OCI-M1 (cell line): ENCODE data around the gene RPS21.
"Not testable (repeated sequence)": the region's sequence is repeated elsewhere in the genome, so short reads cannot be mapped to it uniquely, and the experiment has no call there.

Experiments
- DNase-seq: peaks from one replicate; lab custom pipeline; 2025; lab: John Stamatoyannopoulos, UW

RPS21 gene

DNA sequence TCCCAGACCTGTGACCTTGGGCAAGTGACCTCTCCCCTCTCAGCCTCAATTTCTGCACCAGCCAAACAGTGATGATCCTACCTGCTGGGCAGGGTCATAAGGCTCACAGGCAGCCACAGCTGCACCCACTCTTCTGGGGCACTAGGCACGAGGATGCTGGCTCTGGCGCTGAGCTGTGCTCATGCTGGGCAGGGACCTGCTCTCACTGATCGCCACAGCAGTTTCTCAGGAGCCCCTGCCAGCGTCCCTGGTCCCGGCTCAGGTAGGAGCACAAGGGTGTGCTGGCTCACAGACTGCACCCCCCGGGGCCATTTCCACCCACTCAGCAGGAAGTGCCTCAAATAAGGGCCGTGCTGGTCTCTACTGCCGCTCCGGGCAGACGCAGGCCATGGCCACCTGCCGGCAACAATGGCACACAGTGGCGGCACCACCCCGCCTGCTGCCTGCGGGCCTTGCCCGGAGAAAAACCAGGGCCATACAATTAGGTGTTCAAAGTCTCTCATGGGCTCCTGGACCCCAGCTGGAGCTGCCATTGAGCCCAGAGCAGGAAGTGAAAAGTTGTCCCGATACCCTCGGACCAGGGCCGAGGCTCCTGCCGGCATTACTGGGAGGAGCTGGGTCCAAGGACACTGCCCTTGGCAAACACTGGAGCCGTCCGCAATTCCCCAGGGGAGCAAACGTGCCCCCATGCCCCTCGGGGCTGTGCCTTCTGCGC, 24.7 kb downstream of the RPS21 start:
- DNase-seq: no peak

GRCh38 chr20:62412194-62413024, 25.5 kb downstream of the RPS21 start:
- no peak for DNase-seq

GRCh38 chr20:62413025-62413570, 26.2 kb downstream of the RPS21 start:
- DNase-seq: no peak

DNA sequence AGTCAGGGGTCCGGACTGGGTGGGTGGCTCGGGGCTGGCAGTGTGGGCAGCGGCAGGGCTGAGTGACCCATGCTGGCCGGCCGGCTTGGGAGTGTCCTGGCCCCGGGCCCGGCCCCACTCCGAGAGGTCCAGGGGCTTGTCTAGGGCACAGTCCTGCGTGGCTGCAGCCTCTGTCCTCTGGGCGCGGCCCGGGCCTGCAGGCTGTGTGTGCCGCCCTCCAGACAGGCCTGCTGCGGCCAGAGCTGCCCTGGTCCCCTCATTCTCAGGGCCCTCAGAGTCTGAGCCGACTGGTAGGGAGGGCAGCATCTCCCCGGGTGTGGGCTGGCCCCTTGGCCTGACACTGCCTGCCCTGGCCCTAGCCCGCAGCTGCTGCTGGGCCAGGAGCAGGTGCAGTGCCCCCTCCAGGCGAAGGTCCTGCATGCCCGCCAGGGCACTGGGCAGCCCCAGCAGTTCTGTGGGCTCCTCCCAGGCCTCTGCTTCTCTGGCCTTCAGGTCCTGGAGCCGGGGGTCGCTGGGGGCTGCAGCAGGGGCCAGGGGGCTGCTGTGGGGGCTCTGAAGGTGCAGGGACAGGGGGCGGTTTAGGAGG, 27.1 kb downstream of the RPS21 start:
- peak; percentile 15 for DNase-seq

DNA sequence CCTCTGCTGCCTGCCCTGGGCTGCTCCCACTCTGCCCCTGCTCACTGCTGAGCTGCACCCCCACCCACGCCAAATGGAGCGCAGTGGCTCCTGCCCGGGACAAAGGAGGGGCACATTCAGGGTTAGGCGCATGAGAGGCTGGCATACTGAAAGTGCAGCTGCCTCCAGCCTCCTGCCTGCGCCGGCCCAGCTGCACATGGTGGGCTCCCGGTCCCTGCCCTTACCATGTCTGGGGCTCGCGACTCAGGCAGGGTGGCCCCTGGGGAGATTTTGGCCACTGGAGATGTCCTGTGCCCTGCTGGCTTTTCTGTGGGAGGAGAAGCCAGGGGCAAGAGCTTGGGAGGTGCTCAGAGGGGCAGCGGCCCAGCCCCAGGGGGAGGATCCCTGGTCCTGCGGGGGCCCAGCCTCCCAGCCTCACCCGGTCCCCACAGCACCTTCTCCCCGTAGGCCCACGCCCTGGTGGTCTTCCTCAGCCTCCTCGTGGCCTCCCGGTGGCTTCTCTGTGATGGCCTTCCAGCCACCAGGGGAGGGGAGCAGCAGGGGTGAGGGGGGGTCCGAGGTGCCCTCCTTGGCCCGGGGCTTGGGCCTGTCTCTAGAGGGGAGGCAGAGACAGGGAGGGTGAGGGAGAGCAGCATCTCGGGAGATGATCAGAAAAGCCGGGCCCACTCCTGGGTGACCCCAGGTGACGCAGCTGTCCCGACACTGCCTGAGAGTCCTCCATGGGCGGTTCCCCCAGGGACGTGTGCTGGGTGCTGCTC, 28.6 kb downstream of the RPS21 start:
- DNase-seq: no peak

DNA sequence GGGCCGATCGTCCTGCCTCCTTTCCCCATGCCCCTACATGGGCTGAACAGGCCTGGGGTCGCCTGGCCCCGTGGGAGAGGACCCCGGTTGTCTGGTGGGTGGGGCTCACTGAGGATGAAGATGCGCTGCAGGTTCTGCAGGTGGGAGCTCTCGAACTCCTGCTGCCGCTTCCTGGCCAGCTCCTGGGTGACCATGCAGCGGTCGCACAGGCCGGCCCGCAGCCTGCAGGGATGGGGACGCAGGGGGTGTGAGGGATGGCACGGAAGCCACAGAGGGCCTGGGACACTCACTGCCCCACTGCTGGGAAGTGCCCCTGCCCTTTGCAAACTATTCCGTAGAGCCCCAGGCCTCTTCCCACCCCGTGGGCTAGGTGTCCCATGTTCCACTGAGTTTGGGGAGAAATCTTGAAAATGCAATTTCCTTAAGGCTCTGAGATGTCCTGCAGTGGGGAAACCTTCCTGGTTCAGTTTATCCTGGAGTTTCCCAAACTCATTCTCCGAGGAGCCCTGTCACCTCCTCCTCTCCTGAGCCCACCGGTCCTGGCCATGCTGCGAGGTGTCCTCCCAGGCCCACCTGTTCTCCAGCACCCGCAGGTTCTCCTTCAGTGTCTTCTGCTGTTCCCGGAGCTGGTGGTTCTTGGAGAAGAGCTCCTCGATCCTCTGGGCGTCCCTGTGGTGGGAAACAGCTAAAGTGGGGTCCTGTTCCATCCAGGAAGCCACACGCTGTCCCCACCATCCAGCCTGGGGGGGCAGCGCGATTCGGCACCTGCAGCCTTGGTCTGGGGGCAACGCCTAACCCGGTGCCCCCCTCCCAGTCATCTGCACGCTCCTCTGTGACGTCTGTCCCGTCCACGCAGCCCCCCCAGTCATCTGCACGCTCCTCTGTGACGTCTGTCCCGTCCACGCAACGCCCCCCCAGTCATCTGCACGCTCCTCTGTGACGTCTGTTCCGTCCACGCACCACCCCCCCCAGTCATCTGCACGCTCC, 30.0 kb downstream of the RPS21 start:
- DNase-seq: no peak

GRCh38 chr20:62417981-62418708, 31.2 kb downstream of the RPS21 start:
- DNase-seq: no peak

GRCh38 chr20:62418709-62419487, 32.0 kb downstream of the RPS21 start:
- DNase-seq: no peak

GRCh38 chr20:62419759-62420158, 32.9 kb downstream of the RPS21 start:
- no peak for DNase-seq

DNA sequence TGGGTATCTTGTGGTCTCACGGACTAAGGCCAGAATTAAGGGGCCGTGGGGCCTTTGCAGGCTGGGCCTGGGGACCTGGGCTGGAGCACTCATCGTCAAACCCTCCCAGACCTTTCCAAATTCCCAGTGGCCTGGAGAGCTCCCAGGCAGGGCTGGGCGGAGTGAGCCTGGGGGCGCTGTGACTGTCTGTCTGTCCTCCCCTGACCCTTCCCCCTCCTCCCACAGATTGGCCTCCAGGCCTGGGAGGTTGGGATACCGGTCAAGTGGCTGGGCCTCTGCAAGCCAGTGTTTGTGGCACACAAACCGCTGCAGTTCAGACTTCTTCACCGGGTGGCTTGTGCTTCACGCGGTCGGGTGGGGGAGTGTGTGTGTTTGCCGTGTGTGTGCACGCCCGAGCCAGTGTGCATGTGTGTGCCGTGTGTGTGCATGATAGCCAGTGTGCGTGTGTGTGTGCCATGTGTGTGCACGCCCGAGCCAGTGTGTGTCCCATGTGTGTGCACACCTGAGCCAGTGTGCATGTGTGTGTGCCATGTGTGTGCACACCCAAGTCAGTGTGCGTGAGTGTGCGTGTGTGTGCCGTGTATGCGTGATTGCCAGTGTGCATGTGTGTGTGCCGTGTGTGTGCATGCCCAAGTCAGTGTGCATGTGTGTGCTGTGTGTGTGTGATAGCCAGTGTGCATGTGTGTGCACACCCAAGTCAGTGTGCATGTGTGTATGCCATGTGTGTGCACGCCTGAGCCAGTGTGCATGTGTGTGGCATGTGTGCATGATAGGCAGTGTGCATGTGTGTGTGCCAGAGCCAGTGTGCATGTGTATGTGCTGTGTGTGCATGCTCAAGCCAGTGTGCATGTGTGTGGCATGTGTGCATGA, 34.2 kb downstream of the RPS21 start:
- no peak for DNase-seq

DNA sequence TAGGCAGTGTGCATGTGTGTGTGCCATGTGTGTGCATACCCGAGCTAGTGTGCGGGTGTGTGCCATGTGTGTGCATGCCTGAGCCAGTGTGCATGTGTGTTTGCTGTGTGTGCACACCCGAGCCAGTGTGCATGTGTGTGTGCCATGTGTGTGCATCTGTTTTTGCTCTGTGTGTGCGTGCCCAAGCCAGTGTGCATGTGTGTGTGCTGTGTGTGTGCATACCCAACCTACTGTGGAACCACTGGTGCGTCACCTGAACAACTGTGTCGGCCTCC, 34.8 kb downstream of the RPS21 start:
- no peak for DNase-seq

DNA sequence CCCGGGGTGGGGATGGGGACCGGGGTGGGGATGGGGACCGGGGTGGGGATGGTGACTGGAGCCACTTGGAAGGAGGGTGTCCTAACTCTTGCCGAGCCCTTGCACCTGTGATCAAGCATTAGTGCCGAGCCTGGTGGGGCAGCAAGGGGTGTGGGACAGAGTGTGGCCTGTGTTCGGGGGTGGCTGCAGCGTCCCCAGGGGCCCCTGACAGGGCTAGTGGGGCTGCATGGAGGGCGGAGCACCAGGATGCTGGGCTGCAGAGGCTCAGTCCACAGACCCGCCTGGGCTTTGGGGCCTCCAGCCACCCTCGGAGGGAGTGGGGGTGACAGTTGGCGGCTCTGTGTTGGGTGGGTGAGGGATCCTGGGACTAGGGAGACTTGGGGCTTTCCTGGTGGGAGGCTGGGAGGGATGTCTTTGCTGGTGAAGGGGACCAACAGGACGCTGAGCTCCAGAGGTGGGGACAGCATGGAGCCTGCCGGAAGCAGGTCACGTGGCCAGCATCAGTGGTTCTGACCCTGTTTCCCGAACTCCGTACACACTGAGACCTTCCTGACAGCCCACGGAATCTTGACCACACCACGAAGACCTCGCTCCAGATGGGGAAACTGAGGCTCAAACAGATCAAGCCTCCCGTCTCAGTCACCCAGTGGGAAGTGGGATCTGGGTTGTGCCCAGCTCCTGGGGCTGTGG, 35.9 kb downstream of the RPS21 start:
- no peak for DNase-seq

DNA sequence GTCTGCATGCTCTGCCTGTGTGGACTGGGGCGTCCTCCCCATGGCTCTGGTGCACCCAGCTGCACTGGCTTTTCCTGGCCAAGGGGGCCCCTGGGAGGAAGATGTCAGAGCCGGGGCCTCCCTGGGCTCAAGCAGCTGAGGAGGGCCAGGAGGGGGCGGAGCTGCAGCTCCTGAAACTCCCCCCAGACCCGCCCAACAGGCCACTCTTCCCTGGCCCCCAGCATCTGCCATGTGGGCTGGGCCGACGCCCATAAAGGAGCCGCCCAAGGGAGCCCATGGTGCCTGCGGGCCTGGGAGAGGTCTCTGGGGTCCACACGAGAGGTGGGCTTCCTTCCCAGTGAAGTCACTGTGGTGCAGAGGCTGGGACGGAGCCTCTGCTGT, 36.4 kb downstream of the RPS21 start:
- no peak for DNase-seq

GRCh38 chr20:62424249-62425107, 37.6 kb downstream of the RPS21 start:
- no peak for DNase-seq

DNA sequence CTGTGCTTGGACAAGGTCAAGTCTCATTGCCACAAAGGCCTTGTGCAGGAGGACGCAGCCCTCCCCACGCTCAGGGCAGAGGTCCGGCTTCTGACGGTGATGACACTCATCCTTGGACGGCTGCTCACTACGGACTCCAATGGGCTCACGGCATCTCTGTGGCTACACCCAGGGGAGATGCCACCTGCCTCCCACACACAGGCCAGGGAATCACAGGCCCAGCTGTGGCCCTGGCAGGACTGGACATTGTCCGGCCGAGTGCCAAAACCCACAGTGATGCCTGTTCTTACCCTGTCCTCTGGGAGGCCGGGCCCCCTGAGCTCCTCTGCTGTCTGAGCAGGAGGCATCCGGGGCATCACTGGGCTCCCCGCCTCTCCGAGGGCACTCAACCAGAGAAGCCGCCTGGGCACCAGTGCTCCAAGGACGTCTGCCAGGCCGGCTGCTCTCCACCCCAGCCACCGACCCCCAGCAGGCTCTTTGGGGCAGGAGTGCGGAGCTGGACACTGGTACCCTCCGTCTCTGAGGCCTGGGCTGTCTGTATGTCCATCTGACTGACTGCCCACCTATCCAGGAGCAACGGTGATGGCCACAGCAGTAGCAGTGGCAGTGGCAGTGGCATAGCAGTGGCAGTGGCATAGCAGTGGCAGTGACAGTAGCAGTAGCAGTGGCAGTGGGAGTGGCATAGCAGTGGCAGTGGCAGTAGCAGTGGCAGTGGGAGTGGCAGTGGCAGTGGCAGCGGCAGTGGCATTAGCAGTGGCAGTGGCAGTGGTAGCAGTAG, 38.6 kb downstream of the RPS21 start:
- DNase-seq: no peak

DNA sequence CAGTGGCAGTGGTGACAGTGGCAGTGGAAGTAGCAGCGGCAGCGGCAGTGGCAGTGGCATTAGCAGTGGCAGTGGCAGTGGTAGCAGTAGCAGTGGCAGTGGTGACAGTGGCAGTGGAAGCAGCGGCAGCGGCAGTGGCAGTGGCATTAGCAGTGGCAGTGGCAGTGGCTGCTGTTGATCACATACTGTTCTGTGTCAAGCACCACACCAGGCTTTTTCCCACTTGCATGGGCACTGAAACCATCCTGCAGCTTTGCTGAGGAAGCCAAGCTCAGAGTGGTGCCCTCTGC, 39.1 kb downstream of the RPS21 start:
- not testable (repeated sequence) for DNase-seq
